Measurements from ENCODE around the gene ALOX5AP.

GRCh38 chr13:30719525-30719914 is 15.8 kb upstream of the ALOX5AP start:
- no peak for TF ChIP-seq CTCF (IDR thresholded peaks at IDR 0.05)
- TF ChIP-seq EZH2phosphoT487 (IDR thresholded peaks at IDR 0.05) = no peak
- no peak for TF ChIP-seq EZH2 (IDR thresholded peaks at IDR 0.05)
